K562 (cell line): Measurements from ENCODE around the gene NCOA4.
A peak's percentile ranks its signal among the peaks of the same experiment; 100 is the strongest.
"Not testable (repeated sequence)": the region's sequence is repeated elsewhere in the genome, so short reads cannot be mapped to it uniquely, and the experiment has no call there.

ENCODE experiments used
- CHD2 ChIP-seq: IDR thresholded peaks from 2 replicates; pipeline ENCODE4 v1.6.1; 2011; ENCODE audit warnings: low read depth, low read length
- MAZ ChIP-seq, 2 experiments: fragments of 450-650 bp in 1 of 2; sonication (generic) in 1 of 2; formaldehyde crosslinking; IDR thresholded peaks in 1 of 2; conservative IDR thresholded peaks in 1 of 2; 2 replicates each; pipeline versions ENCODE4 v1.4.0 to v1.5.0; 2020; ENCODE audit warnings: mild to moderate bottlenecking in 1 of 2, missing genetic modification reagents in 1 of 2
- MXI1 ChIP-seq: IDR thresholded peaks from 2 replicates; pipeline ENCODE4 v1.6.1; 2011; ENCODE audit warnings: low read depth, mild to moderate bottlenecking, improper control_type of control experiment, low read length
- RAD21 ChIP-seq, 2 experiments: fragments of 250-450 bp in 1 of 2; fragments of 450-650 bp in 1 of 2; sonication (Bioruptor Pico) in 1 of 2; formaldehyde crosslinking in 1 of 2; IDR thresholded peaks in 1 of 2; conservative IDR thresholded peaks in 1 of 2; 2 replicates each; pipeline versions ENCODE4 v1.4.0 to v1.8.0; 2020 to 2022; ENCODE audit warnings: mild to moderate bottlenecking in 2 of 2, moderate library complexity in 1 of 2
- SIN3A ChIP-seq, 2 experiments: fragments of 150-350 bp in 1 of 2; IDR thresholded peaks; 2 replicates each; pipeline ENCODE4 v1.6.1; 2011 to 2016; ENCODE audit warnings: borderline replicate concordance in 2 of 2, low read depth in 2 of 2, low read length in 2 of 2, mild to moderate bottlenecking in 2 of 2, moderate library complexity in 2 of 2; ENCODE audit not compliant: control insufficient read depth in 1 of 2
- SREBF2 ChIP-seq: sonication (generic); formaldehyde crosslinking; IDR thresholded peaks from 2 replicates; pipeline ENCODE4 v1.4.0; 2020; ENCODE audit warnings: mild to moderate bottlenecking, missing genetic modification reagents
- TF ChIP-seq, protein P1 (sequence below), 3 experiments: IDR thresholded peaks in 2 of 3; conservative IDR thresholded peaks in 1 of 3; 2 replicates each; pipeline ENCODE4 v1.5.1; 2011 to 2012; ENCODE audit warnings: low read length in 3 of 3, mild to moderate bottlenecking in 3 of 3, control low read depth in 2 of 3, improper control_type of control experiment in 1 of 3, inconsistent platforms in 1 of 3, low read depth in 1 of 3, mixed read lengths in 1 of 3, moderate library complexity in 1 of 3; ENCODE audit not compliant: insufficient read depth in 2 of 3

- TF ChIP-seq, protein P1, sequence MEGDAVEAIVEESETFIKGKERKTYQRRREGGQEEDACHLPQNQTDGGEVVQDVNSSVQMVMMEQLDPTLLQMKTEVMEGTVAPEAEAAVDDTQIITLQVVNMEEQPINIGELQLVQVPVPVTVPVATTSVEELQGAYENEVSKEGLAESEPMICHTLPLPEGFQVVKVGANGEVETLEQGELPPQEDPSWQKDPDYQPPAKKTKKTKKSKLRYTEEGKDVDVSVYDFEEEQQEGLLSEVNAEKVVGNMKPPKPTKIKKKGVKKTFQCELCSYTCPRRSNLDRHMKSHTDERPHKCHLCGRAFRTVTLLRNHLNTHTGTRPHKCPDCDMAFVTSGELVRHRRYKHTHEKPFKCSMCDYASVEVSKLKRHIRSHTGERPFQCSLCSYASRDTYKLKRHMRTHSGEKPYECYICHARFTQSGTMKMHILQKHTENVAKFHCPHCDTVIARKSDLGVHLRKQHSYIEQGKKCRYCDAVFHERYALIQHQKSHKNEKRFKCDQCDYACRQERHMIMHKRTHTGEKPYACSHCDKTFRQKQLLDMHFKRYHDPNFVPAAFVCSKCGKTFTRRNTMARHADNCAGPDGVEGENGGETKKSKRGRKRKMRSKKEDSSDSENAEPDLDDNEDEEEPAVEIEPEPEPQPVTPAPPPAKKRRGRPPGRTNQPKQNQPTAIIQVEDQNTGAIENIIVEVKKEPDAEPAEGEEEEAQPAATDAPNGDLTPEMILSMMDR (IDR thresholded peaks at IDR 0.05 in 2 of 3, conservative IDR thresholded peaks at IDR 0.05 in 1 of 3; ENCODE audit: insufficient read depth in 2 of 3, low read depth in 1 of 3, low read length in 3 of 3), result peak in 1 of 3 experiments; percentile 24; a peak in 2 of 6 replicates
- TF ChIP-seq SREBF2 (CRISPR knock-in tag); MAZ (CRISPR knock-in tag; conservative IDR thresholded peaks at IDR 0.05 in 1 of 2, IDR thresholded peaks at IDR 0.05 in 1 of 2); RAD21 (CRISPR knock-in tag; conservative IDR thresholded peaks at IDR 0.05 in 1 of 2, IDR thresholded peaks at IDR 0.05 in 1 of 2); MXI1; CHD2; SIN3A (IDR thresholded peaks at IDR 0.05; ENCODE audit: borderline replicate concordance in 2 of 2, control insufficient read depth in 1 of 2, low read depth in 2 of 2, low read length in 2 of 2): not testable (repeated sequence)
Measured at GRCh38 chr10:45971742-45972105, 58.7 kb downstream of the NCOA4 start.
